Measurements from ENCODE around the gene JMJD7.
"Not testable (repeated sequence)": the region's sequence is repeated elsewhere in the genome, so short reads cannot be mapped to it uniquely, and the experiment has no call there.

Gene JMJD7

DNA sequence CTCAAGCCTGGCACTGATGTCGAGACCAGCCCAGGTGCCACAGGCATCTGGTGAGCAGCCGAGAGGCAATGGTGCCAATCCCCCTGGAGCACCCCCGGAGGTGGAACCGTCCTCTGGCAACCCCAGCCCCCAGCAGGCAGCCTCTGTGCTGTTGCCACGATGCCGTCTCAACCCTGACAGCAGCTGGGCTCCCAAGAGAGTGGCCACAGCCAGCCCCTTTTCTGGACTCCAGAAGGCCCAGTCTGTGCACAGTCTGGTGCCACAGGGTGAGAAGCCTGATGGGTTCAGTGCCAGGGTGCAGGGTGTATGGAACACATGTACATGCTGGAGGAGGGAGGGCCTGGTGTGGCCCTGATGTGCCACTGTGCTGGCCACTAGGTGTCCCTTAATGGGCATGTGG lies 4.9 kb upstream of the JMJD7 start:
- no peak for DNase-seq (ENCODE audit: low spot score)

DNA sequence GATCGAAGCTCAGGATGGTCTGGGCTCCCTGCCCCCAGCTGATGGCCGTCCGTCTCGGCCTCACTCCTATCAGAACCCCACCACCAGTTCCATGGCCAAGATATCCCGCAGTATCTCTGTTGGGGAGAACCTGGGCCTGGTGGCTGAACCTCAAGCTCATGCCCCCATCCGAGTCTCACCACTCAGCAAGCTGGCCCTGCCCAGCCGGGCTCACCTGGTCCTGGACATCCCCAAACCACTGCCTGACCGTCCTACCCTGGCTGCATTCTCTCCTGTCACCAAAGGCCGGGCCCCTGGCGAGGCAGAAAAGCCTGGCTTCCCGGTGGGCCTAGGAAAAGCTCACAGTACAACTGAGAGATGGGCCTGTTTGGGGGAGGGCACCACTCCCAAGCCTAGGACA lies 4.4 kb upstream of the JMJD7 start:
- DNase-seq (ENCODE audit: low spot score), result no peak

DNA sequence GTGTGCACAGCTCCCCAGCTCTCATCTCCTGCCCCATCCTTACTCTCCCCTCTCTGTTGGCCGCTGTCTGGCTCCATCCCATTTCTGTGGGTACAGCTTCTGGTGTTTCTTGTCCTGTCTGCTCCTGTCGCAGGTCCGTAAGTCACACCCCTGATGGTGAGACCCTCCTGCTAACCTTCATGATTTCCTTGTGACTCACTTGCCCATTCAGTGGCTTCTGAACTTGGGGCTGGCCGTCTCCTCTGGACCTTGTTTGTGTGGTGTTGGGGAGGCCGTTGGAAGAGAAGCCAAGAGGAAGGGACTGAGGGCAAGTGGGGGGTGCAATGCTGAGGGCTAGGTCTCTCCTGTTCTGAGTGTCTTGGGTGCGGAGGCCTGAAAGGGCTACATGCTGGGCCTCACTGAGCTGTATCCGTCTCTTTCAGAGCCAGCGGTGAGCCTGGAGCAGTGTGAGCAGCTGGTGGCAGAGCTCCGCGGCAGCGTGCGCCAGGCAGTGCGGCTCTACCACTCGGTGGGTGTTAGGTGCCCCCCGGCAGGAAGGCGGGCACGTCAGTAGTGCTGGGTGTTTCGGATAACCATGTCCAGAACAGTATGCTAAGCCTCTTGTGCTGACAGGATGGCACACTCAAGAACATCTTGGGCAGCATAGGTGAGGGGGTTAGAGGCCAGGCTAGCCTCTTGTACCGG lies 3.7 kb upstream of the JMJD7 start:
- DNase-seq (ENCODE audit: low spot score), result no peak

DNA sequence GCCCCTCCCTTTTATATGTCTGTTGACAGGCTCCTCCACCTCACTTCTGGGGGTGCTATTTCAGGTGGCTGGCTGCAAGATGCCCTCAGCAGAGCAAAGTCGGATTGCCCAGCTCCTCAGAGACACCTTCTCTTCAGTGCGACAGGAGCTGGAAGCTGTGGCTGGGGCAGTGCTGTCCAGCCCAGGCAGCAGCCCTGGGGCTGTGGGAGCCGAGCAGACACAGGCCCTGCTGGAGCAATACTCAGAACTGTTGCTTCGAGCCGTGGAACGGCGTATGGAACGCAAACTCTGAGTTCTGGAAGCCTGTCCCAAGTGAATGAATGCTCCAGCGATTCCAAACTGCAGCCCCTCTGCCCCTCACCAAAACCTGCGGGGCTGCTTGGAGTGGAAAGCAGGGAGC lies 2.7 kb upstream of the JMJD7 start:
- no peak for DNase-seq (ENCODE audit: low spot score)

DNA sequence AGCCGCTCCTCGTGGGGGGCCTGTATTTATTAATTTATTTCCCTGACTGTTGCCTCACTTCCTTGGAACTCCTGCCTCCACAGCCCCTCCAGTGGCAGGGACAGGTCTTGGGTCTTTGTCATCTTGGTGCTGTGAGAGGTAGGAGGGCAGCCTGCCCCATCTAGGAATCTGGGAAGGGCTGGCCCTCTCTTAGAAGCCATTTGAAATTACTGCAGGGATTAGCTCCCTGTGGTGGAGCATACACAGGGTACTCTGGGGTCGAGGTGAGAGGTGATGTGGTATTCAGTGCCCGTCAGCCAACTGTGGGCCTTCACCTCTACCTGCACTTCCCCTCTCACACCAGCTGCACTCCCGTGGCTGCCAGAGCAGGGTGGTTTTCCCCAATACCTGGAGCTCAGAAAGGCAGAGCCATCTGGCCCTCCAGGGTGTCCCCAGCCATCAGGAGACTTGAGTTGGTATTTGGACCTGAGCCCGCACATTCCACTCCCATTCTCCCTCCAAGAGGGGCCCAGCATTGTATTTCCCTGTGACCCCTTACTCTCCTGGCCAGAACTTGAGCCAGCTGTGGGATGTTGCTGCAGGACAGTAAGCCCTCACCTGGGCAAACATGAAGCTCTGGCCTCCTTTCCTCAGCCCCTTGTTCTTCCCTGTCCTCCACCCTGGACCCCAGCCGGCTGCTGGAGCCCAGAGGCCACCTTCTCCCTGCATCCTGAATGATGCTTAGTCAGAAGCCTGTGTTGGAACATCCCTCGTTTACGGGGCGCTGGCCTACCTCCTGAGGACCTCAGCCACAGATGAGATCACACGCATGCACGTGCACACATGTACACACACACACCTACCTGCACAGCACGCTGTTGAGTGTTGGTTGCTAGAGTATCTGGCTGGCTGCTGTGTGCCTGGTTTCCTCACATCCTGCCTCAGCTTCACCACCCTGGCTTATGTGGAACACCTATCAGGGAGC lies 2.0 kb upstream of the JMJD7 start:
- DNase-seq (ENCODE audit: low spot score), result no peak

DNA sequence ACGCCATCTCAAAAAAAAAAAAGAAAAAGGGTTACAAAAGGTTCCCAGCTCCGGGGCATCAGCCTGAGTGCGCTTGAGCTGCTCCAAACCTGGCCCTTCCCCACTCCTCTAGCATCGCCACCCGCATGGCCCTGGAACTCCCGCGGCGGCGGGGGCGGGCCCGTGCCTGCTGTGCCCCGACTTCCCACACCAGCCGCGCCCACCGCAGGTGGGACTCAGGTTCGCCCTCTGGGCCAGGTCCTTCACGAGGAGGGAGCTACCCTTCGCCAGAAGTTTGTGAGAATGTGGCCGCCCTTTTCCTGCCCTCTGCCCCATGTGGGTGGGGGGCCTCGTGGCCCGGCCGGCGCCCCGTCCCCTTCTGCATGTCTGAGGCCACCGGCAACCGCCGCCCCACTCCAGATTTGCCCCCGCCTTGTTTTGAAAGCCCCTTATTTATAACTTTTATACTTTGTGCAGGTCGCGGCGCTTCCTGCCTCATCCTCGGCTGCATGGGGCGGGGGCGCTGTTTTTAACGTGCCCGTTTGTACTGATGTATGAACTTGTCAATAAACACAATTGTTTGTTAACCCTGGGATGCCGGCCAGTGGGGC lies 507 bp upstream of the JMJD7 start:
- DNase-seq (ENCODE audit: low spot score), result no peak

DNA sequence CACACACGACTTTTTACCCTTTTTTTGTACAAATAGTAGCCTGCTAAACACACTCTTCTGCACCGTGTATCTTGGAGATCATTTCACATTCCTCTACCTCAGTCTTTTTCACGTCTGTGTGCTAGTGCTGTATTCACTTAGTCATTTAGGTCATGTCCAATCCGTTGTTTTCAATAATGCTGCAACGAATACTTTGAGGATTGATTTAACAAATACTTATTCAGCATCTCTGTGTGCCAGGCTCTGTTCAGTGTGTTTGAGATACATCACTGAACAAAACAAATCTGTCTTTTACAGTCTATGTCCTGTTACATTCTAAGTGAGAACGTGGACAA lies 882 bp downstream of the JMJD7 start:
- DNase-seq (ENCODE audit: low spot score), result peak; percentile 8

DNA sequence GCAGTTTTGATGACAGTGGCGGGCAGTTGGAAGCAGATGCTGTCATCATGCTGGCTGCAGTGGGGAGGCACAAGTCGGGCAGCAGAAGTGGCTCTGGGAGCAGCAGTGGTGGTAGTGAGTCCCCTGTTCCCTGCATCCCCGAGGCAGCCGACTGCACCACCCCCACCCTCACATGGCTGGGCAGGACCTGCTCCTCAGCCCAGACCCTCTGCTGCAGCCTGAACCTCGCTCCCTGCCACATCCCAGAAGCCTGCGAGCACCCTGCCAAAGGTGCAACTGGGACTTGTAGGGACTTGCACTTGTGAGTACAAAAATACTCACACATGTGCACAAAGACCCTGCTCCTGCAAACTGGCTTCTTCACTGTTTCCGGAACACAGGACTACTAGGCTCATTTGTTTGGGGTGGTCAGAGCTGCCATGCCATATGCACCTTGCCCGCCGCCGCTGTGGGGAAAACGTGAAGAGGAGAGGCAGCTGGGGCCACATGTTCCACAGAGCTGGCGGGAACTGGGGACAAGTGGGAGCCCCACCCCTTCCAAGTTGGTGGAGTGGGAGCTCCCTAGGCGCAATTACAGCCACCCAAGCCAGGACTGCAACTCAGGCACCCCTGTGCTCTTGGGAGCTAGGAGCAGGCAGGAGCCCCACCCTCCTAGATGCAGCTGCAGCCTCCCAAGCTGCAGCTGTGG lies 2.2 kb downstream of the JMJD7 start:
- DNase-seq (ENCODE audit: low spot score), result no peak

DNA sequence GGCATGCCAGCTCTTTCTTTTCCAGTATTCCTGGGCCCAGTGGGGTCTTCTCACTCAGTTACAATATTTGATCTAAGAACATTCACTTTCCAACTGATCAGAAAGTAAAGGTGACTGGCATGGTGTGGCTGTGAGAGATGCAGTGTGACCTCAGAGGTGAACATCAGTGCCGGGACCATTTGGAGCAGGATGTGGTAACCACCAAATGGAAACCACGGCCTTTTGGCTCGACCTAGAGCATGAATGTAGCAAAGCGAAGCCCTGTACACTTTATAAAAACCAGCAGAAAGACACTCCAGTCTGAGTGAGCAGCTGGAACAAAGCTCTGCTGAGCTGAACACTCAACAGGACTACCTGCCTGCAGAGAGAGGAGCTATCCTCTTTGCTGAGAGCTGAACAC lies 3.4 kb downstream of the JMJD7 start:
- DNase-seq (ENCODE audit: low spot score), result not testable (repeated sequence)

DNA sequence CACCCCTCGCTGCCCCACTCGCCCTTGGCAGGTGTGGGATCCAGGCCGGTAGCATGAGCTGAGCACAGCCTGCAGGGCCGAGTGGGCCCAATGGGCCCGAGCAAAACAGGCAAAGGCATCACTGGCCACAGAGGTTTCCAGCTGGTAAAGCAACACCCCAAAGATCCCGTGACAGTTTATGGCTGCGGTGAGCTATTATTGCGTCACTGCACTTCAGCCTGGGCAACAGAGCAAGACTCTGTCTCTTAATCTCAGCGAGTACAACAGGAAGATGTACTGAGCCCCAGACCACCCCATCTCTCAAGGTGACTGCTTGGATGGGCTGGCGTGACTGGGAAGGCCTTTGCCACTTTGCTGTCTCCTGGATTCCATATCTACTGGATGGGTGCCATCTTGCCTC lies 4.3 kb downstream of the JMJD7 start:
- DNase-seq (ENCODE audit: low spot score), result no peak

DNA sequence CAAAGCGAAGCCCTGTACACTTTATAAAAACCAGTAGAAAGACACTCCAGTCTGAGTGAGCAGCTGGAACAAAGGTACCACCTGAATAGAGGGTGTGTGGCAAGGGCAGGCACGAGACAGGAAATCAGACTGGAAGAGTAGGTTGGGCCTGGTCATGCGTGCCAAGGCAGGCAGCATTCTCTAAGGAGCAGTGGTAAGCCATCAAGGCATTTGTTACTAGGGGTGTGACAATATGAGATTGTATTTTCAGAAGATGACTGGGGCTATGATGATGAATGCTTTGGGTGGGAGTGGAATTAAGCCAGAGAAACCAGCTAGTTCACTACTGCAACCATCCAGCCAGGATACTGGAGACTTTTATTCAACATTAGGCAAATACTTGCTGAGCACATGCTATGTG lies 5.0 kb downstream of the JMJD7 start:
- DNase-seq (ENCODE audit: low spot score), result no peak

DNA sequence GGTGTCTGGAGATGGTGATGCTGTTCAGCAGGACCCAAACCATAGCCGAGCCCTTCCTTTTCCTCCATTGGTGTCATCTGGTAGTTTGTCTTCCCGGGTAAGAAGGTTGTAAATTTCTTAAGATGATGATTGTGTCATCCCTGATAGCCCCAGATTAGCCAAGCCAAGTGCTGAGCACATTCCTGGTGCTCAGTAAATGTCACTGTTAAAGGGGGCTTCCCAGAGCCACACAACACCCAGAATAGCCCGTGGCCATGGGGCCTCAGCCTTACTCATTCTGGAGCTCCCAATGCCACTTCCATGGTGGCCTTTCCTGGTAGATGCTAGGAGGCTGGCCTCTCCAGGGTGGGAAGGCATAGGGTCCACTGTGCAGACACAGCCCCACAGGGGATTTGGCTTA lies 6.2 kb downstream of the JMJD7 start:
- DNase-seq (ENCODE audit: low spot score), result no peak

DNA sequence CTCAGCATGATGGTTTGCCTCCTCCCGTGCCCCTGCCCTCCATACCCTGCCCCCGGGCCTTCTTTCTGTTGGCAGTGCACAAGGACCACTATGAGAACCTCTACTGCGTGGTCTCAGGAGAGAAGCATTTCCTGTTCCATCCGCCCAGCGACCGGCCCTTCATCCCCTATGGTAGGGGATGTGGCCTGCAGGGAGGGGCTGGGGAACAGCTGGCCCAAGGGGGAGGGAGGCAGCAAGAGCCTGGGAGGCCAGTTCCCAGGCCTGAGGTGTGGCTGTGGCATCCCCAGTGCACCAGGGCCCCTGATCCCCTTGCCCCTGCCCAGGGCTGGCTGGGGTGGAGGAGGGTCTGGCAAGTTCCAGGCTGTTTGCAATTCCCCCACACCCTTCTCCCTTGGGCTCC lies 8.2 kb downstream of the JMJD7 start:
- no peak for DNase-seq (ENCODE audit: low spot score)

DNA sequence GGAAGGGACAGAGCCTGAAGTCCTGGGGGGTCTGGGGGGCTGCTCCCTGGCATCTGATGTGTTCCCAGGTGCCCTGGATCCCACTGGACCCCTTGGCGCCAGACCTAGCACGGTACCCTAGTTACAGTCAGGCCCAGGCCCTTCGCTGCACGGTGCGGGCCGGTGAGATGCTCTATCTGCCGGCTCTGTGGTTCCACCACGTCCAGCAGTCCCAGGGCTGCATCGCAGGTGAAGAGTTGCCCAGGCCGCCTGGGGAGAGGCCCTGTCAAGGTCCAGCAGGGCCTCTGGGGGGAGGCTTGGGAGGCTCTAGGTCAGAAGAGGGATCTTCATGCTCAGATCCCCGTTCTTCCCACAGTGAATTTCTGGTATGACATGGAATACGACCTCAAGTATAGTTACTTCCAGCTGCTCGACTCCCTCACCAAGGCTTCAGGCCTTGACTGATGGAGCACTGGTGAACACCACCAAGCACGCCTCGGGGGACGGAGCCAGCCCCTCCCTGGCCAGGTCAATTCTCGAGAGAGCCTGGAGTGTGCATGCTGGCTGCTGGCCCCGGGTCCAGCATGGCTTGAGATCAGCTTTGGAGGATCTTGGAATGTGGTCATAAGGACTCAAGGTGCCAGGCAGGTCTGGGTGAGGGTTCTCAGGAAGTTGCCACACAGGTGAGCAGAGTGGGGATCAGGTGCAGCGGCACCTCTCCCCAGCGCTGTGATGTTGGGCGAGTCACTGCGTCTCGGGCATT lies 9.0 kb downstream of the JMJD7 start:
- no peak for DNase-seq (ENCODE audit: low spot score)

DNA sequence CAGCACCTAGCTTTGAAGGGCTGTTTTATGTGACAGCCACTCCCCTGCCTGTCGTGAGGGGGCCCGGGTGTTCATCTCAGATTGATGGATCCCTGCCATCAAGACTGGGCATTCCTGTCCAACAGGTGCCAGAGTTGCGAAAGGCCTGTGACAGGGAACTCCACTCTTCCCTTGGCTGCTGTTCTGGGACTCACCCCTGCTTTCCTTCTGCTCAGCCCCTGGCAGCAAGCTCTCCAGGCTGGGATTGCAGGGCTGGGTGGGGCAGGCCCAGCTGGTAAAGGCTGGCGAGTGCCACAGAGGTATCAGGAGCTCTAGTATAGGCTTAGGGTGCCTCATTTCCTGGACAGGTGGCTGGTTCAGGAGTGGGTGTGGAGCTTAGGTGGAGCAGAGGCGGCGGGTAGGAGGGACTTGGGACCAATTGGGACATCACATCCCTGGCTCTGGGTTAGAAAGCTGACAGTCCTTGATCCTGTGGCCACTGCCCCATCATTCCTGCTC lies 10.6 kb downstream of the JMJD7 start, which contains the start of gene PLA2G4B:
Gene PLA2G4B, plus strand, starts transcription at position 448 of the 498 bp plus-strand sequence. CDS start 67 bp downstream, outside the sequence.
- no peak for DNase-seq (ENCODE audit: low spot score)

DNA sequence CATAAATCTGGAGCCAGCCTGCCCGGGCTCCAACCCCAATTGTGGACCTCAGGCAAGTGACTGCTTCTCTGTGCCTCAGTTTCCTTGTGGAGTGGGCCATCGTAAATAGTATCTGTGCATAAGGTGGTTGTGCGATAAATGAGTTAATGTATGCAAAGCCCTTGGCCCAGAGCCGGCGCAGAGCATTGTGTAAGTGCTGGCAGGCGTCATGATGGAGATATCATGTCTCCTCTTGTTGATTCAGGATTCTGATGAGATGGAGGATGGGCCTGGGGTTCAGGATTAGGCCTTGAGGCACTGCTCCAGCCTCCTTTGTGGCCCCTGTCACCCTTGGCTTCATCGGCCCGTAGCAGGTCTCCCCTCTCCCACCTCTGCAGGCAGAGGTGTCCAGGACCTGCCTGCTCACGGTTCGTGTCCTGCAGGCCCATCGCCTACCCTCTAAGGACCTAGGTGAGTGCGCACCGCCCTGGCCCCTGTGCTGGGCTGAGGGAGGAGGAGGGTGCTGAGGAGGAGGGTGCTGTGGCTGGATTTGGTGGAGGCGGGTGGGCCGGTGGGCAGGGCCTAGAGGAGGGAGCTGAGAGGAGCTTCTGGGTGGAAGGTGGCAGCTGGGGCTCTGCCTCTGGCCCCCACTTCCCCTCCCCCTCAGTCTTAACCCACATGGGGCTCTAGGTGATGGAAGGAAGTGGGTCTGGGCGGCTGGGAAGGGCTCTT lies 12.0 kb downstream of the JMJD7 start:
- DNase-seq (ENCODE audit: low spot score), result no peak

DNA sequence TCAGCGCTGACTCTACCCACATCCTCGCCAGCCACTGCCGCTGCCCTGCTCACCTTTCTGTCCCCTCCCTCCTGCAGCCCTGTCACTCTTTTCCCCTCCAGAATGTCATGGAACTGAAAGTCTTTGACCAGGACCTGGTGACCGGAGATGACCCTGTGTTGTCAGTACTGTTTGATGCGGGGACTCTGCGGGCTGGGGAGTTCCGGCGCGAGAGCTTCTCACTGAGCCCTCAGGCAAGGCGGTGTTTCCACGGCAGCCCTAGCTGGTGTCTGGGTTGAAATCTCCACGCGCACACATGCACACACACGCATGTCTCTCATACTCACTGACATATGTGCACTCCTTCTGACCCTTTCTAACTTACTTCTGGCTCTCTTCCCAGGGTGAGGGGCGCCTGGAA lies 12.8 kb downstream of the JMJD7 start:
- no peak for DNase-seq (ENCODE audit: low spot score)

DNA sequence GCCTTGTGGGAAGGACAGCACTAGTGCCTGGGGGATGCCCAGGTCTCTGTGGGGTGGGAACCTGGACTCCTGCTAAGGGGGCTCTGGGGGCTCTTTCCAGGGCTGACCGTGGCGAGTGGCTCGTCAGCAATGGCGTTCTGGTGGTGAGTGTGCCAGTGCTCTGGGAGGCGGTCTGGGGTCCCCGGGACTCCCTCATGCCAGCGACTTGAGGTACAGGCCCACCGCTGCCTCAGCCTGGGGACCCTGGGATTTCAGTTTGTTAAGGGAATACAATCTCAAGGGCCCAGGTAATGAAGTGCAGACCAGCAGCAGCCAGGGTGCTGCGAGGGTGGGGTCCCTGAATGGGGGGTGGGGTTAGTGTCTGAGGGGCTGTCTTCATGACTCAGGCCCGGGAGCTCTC lies 13.2 kb downstream of the JMJD7 start:
- no peak for DNase-seq (ENCODE audit: low spot score)

DNA sequence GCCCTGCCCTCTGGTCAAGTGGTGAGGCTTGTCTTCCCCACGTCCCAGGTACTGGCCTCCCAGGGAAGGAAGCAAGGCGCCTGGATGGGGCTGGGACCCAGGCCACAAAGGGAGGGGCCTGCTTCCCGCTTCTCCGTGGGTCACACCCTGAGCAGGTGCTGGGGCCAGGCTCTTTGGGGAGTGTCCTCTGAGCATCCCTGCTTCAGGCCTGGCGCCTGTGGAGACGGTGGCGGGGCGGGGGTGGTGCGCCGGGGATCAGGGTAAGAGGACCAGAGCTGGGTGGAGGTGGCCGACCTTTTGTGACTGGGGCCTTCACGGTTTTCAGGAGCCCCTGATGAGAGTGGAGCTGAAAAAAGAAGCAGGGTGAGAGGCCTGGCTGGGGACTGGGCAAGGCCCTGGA lies 14.3 kb downstream of the JMJD7 start:
- no peak for DNase-seq (ENCODE audit: low spot score)

DNA sequence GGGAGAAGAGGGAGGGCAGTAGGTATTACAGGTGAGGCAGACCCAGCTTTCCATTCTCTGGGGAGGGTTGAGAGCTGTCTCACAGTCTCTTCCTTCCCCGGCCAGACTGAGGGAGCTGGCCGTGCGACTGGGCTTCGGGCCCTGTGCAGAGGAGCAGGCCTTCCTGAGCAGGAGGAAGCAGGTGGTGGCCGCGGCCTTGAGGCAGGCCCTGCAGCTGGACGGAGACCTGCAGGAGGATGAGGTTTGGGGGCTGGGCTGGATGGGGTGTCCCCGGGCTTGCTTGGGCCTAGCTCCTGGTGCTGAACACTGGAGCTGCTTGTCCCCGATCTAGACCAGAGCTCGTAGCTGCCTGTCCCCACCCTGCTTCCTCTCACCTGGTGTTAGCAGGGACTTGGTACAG lies 15.7 kb downstream of the JMJD7 start:
- DNase-seq (ENCODE audit: low spot score), result no peak

DNA sequence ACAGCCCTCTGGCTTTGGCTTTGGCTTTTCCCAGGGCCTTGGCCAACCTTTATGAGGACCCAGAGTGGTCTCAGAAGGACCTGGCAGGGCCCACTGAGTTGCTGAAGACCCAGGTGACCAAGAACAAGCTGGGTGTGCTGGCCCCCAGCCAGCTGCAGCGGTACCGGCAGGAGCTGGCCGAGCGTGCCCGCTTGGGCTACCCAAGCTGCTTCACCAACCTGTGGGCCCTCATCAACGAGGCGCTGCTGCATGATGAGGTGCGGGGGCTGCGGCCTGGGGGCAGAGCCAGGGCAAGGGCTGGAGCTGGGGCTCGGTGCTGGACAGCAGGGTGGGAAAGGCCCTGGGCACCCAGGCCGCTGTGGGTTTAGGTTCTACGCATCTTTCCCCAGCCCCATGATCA lies 16.9 kb downstream of the JMJD7 start:
- DNase-seq (ENCODE audit: low spot score), result no peak
